ENCODE results near the gene PSMF1.

Gene PSMF1

GRCh38 chr20:1165521-1165920, 47.1 kb downstream of the PSMF1 start:
- DNase-seq = no peak

GRCh38 chr20:1165941-1166340, 47.5 kb downstream of the PSMF1 start:
- DNase-seq = no peak

DNA sequence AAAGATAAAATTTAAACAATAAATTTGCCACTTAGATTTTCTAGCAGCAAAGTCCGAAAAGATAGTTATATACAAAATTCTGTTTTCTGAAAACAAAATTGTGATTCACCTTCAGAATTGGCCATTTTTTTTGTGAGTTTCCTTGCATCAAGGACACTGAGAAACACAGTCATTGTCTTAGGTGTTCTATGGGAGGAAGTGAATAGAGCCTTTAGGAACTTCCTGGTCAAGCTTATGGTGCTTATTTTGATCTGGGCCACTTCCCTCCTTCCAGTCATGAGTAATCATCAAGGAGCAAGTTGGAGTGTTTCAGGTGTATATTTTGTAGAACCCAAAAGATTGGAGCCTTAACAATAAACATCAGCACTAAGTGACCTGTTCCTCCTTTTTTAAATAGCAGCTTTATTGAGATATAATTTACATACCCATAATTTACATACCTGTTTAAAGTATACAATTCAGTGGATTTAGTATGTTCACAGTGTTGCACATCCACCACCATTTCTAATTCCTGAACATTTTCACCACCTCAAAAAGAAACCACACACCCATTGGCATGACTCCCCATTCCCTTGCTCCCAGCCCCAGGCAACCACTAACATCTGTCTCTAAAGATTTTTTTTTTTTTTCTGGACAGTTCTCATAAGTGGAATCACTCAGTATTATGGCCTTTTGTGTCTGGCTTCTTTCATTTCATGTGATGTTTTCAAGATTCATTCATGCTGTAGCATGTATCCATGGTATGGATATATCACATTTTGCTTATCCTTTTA, 48.7 kb downstream of the PSMF1 start:
- DNase-seq = no peak

DNA sequence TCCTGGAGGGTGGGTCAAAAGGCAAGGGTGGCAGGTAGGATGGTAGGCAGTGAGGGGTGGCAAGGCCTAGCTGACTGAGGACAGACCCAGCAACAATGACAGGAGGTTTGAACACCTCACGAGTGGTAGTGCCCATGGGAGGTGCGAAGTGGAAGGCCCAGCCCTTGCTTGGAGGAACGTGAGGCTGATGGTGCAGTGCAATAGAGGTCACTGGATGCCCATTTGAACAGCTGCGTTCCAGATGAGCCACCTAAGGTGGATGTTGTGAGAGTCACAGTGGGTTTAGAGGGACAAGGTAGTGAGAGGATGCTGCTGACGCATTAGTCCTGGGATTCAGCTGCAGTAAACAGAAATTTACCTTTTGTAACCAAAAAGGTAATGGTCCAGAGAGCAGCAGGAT, 50.8 kb downstream of the PSMF1 start:
- no peak for DNase-seq

GRCh38 chr20:1171461-1172093, 53.2 kb downstream of the PSMF1 start:
- peak; percentile 34 for DNase-seq

- no peak for DNase-seq
These were observed 55.3 kb downstream of the PSMF1 start for GRCh38 chr20:1173698-1174097.

DNA sequence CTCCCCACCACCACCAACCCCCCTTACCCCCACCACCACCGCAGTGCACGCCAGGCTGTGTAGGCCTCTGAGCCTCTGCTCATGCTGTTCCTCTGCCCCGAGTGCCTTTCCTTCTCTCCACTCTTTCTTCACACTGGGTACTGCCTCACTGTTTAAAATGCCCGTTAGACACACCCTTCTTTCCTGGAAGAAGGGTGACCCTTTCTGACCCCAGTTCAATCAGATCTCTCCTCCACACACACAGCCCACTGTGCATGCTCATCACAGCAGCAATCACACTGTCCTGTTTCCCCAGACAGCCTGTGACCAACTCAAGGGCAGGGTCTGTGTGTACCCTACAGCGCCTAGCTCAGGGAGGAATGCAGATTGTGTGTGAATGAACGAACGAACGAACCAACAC, 56.4 kb downstream of the PSMF1 start:
- no peak for DNase-seq

DNA sequence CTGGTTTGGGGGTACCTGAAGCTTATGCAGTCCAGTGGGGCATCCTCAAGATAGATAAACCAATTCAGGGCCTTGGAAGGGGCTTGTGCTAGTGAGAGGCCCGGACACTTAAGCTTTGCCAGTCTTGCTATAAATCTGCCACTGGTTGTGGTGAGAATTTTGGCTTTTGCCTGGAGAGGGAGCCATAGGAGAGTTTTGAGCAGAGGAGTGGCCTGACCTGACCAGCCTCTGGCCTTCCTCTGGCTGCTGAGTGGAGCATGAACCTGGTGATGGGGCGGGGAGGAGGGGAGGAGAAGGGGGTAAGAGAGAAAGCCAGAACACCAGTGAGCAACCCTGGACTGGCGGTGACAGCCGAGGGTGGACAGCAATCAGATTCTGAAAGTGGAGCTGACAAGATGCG, 59.3 kb downstream of the PSMF1 start:
- no peak for DNase-seq

GRCh38 chr20:1178103-1178502, 59.7 kb downstream of the PSMF1 start:
- no peak for DNase-seq

DNA sequence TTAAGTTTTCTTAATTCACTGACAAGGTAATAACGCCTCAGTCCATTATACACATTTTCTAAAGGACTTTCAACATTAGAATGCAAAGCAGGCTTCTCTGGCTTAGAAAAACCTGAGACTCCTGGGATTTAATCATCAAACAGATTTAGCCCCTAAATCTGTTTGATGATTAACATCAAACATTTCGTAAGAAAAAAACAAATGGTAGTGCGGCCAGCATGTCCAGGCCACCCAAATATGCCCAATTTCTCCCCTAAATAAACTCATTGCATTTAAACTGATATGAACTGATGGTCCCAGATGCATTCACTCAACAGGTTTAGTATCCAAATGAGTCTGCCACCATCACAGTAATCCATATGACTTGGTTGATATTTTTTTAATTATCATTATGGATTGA, 60.2 kb downstream of the PSMF1 start:
- no peak for DNase-seq

GRCh38 chr20:1180949-1181348, 62.5 kb downstream of the PSMF1 start:
- no peak for DNase-seq

- no peak for DNase-seq
These were observed 63.7 kb downstream of the PSMF1 start for GRCh38 chr20:1182106-1182505.

DNA sequence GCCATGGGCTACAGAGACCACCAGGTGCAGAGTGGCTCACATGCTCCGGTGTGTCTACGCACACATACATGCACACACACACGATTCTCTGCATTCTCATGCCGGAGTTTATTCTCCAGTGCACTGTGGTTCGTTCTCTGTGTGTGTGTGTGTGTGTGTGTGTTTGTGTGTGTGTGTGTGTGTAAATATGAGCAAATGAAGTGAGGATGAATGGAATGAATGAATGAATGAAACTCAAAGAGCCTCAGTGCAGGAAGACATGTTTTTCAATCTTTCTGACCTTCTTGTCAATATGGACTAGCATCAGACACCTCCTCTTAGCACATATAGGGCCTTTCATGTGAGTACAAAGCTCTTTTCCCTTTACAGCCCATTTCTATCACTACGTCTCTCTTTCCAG, 64.8 kb downstream of the PSMF1 start:
- DNase-seq = no peak

DNA sequence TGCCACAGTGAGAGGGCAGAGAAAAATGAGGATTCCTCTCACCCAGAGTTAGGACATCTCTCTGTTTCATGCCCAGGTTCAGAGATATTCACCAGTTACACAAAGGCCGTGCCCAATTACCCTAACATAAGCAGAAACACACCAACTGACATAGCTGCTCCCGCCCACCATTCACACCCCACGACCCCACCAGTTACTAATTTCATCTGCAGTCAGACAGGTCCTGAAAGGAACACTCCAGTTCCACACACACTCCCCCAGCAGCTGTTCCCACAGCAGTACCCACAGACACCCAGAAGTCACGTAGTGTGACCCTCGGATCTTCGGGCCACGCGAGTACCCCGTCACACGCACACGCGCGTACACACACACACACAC, 65.8 kb downstream of the PSMF1 start:
- DNase-seq = no peak

- DNase-seq = peak; percentile 9
These were observed 66.4 kb downstream of the PSMF1 start, which contains the start of gene TMEM74B for GRCh38 chr20:1184638-1185315. TMEM74B (minus strand) TSS chr20:1184981; CDS start chr20:1183801, 1,180 bp downstream.

DNA sequence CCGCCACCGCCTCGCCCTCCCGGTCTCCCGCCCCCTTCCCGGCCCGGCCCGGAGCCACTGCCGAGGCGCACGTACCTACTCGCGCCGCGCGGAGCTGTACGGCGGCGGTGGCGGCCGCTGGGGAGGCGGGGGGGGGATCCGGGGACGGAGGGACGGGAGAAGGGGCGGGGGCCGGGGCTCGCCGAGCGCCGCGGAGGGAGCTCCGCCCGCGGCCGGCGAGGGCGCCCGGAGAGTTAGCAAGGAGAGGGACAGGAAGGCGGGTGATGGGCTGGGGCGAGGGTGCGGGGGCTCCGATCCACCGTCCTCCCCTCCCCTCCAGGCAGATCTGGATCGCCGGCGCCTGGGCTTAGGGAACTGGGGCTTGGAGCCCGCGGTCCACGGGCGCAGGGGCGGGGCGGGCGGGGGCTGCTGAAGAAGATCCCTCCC, 66.9 kb downstream of the PSMF1 start:
- peak; percentile 14 for DNase-seq

DNA sequence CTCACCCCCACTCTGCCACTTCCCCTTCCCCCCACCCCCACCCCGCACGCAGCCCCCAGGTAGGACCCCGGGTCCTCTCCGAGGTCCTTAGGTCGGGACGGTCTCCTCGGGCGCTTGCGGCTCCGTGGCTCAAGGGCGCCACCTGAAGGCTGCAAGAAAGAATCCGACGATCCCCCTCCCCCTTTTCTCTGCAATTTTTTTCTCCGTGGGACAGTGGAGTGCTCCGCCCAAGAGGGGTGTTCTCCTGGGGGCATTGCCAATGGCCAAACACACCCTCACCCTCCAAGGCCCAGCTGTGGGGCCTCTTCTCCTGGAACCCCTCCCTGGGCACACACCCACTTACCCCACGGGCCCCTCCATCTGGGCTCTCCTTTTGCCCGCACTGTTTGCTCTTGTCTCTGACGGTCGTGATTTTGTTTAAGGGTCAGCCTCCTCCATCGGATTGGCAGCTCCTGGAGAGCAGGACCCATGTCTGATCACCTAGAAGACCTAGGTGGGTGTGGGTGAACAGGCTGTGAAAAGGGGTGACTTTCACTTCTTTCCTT, 67.5 kb downstream of the PSMF1 start:
- peak; percentile 71 for DNase-seq

- DNase-seq = no peak
These were observed 68.1 kb downstream of the PSMF1 start for GRCh38 chr20:1186367-1186991.

- DNase-seq = no peak
These were observed 69.3 kb downstream of the PSMF1 start for GRCh38 chr20:1187605-1188171.

DNA sequence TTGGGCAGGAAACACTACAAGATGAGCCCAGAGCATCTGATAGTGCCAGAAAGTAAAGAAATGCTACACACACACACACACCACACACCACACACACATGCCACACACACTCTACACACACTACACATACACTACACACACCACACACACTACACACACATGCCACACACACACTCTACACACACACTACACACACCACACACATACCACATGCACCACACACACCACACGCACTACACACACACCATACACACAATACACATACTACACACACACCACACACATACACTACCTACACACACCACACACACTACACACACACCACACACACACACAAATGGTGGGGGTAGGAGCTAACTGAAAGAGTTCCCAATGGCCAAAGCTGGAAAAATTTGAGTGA, 69.9 kb downstream of the PSMF1 start:
- no peak for DNase-seq

- DNase-seq = no peak
These were observed 71.4 kb downstream of the PSMF1 start for GRCh38 chr20:1189827-1190226.

DNA sequence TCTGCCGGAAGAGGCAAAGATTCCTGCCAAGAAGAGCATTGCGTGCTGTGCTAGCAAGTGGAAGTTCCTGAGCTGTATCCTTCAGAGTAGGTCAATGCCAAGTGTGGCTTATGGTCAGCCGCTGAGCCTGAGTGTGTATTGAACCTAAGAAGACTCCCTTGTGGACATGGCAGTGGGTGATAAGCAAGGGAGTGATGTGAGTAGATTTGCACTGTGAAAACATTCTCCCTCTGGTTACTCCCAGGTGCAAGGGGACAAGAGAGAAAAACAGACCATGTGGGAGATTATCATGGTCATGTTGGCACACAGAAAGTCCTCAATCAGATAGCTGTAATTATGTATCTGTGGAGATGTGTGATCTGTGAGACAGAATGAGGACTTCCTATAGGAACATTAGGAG, 72.4 kb downstream of the PSMF1 start:
- no peak for DNase-seq

DNA sequence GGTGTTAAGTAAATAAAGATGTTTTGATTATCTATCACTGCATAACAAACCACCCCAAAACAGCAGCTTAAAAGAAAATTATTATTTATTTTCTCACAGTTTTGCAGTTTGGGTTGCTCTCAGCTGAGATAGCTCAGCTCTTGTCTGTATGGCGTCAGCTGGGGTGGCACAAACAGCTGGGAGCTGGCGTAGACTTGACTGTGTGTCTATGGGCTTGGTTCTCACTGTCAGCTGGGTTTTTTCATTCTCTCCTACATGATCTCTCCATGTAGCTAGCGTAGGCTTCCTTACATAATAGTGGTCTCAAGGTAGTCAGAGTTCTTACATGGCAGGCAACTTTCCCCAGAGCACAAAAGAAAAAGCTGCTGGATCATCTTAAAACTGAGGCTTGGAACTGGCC, 72.9 kb downstream of the PSMF1 start:
- no peak for DNase-seq
